HG03095 (cell line): ENCODE data around the gene SLC25A27.
A peak's percentile ranks its signal among the peaks of the same experiment; 100 is the strongest.
"Not testable (repeated sequence)": the region's sequence is repeated elsewhere in the genome, so short reads cannot be mapped to it uniquely, and the experiment has no call there.

Experiments used
- ATAC-seq: cut with Tn5 transposase; IDR thresholded peaks from one replicate; pipeline ENCODE4 v1.9.1; 2021; ENCODE audit warnings: moderate library complexity; ENCODE audit not compliant: unreplicated experiment

SLC25A27 gene

GRCh38 chr6:46652603-46653438 lies at the start of gene SLC25A27, which contains the start of gene CYP39A1:
SLC25A27 (plus strand) TSS chr6:46652975; CDS start chr6:46653193, 218 bp downstream.
CYP39A1 (minus strand) TSS chr6:46652818; CDS start chr6:46652582, 236 bp downstream.
- peak; percentile 100 for ATAC-seq

GRCh38 chr6:46605091-46605797 lies 47.5 kb upstream of the SLC25A27 start:
- peak; percentile 55 for ATAC-seq

DNA sequence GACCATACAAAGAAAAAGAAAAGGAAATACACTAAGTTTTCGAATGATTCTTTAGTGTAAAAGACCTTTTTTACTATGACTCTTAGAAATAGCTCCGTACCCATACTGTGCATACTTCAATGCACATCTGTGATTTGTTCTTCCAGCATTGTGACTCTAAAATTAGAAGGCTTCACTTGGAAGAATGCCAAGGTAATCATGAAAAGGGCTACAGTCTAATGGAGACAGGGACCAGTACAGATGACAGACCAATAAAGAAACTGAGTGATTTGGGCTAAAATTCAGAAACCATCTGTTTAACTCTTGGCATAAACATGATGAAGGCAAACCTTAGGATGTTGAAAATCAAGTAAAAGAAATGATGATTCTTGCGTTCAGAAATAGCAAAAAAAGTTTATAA lies 46.4 kb upstream of the SLC25A27 start:
- no peak for ATAC-seq

DNA sequence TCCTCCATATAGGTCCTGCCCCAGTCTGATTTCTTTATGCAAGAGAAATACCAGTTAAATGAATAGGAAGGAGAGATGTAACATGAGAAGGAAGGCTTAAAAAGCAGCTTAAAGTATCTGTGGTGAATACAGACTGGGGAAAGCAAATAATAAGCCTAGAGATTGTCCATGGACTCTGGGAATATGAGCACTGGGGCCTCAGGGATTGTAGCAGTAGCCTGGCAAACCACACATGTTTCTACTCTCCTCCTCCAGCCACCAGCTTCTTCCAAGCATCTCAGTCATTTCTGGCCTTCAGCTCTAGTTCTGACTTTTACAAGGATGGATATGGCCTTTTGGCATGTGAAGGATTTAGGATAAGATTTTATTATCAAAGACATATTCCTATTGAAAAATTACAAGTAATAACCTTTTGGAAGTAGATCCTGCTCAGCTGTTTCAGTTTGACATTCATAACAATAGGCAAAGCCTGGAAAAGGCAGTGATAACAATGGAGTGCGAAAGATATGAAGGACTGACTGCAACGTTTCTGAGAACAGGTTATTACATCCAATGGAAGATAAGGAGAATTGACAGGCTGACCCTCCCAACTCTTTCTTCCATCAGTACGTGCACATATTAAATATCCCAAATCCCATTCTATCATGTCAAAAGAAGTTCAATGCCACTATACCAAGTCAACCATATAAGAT lies 41.8 kb upstream of the SLC25A27 start:
- ATAC-seq = no peak

GRCh38 chr6:46612645-46613044 lies 40.1 kb upstream of the SLC25A27 start:
- no peak for ATAC-seq

DNA sequence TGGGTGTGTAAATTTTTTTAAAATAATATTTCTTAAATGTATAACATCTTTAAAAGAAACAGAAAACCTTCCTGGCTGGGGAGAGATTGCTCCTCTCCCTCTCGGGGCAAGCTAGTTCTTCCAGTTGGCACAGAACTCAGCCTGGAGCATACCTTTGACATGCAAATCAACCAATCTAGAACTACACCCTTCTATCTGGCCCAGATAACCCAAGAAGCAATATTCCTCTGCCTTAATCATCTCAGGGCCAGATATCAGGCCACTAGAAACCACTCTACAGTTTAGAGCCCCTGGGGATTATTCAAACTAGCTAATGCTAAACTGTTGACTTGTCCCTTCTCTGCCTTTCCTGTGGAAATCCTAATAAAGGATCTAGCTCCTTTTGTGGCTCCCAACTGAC lies 34.0 kb upstream of the SLC25A27 start:
- ATAC-seq = no peak

DNA sequence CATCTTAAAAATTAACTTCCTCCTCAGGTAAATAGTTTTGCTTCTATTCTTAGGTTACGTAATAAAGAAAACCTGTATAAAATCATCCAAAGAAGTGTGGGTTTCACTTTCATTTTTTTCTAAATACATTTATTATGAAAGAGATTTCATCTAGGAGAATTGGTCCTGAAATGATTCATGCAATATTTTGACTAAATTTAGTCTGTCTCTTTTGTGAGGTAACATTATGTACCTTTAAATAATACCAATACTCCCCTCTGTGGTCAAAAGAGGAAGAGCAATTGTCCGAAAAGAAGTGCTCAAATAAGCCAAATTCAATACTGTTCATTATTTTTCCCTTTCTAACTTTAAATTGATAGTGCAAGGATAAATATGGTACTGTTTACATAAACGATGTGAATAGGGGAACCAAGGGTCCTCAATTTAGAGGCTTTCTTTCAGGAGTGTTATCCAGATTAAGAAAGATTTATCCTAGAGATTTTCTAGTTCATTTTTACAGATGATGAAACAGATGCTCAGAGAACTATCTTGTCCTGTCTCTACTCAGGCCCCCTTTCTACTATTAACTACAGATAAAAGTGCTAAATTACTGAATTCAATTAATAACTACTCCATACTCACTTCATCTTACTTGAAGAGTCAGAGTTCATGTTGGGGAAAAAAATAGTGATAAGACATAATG lies 26.4 kb upstream of the SLC25A27 start:
- peak; percentile 75 for ATAC-seq

- ATAC-seq = no peak
Measured at GRCh38 chr6:46626976-46627375, 25.8 kb upstream of the SLC25A27 start.

- ATAC-seq = no peak
Measured at GRCh38 chr6:46628498-46628897, 24.3 kb upstream of the SLC25A27 start.

DNA sequence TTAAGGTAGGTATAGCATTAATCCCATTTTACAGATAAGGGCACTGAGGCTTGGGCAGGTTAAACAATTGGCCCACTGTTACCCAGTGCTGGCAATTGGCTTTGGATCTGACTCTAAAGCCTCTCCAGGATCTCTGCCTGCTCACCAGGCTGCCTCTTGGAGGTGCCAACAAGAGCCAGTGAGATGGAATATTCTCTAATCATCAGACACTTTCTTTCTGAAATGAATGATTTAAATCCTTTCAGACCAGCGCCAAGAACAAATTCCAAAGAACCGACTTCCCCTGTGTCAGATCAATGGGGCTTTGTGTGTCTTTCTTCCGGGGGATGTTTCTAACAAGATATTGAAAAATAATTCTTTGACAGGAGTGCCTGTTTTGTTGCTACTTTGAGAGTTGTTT lies 23.8 kb upstream of the SLC25A27 start:
- ATAC-seq = no peak

DNA sequence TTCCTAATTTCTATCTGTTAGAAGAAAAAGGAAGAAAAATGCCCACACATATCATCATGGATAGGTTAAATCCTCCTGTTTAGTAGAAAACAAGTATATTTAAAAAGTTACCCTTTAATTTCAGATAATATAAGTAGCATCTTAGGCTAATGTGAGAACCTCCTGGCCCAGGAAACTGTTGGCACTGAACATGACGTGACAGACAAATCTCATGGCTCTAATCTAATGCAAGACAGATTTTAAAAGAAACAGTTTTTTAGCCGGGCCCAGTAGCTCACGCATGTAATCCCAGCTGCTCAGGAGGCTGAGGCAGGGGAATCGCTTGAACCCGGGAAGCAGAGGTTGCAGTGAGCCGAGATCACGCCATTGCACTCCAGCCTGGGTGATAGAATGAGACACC lies 23.1 kb upstream of the SLC25A27 start:
- ATAC-seq = no peak

GRCh38 chr6:46632053-46632452 lies 20.7 kb upstream of the SLC25A27 start:
- no peak for ATAC-seq

- no peak for ATAC-seq
Measured at GRCh38 chr6:46635462-46635861, 17.3 kb upstream of the SLC25A27 start.

DNA sequence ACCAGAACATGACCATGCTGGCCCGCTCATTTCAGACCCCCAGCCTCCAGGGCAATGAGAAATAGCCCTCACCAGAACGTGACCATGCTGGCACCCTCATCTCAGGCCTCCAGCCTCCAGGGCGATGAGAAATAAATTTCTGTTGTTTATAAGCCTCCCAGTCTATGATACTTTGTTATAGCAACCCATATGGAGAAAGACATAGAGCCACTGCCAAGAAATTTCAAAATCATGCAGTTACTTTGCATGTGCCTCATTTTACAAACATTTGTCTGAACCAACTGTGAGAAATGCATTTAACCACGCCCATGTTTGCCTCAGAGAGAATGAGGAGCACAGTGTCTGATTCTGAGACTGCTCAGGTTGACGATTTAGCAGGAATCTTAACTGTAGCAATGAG lies 15.6 kb upstream of the SLC25A27 start:
- no peak for ATAC-seq

GRCh38 chr6:46637933-46638332 lies 14.8 kb upstream of the SLC25A27 start:
- ATAC-seq = no peak

GRCh38 chr6:46638650-46639049 lies 14.1 kb upstream of the SLC25A27 start:
- no peak for ATAC-seq

- ATAC-seq = no peak
Measured at GRCh38 chr6:46642928-46643751, 9.6 kb upstream of the SLC25A27 start.

DNA sequence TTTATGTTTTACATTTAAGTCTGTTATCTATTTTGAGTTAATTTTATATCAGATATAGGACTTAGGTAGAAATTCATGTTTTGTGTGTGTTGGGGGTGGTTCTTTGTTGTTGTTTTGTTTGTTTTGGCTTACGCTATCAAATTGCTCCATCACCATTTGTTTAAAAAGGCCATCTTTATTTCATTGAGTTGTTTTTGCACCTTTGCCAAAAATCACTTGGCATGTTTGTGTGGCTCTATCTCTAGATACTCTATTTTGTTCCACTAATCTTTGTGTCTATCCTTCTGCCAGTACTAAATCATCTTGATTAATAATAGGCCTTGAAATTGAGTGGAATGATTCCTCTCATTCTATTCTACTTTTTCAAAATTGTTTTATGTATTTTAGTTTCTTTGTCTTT lies 7.5 kb upstream of the SLC25A27 start:
- ATAC-seq = no peak

DNA sequence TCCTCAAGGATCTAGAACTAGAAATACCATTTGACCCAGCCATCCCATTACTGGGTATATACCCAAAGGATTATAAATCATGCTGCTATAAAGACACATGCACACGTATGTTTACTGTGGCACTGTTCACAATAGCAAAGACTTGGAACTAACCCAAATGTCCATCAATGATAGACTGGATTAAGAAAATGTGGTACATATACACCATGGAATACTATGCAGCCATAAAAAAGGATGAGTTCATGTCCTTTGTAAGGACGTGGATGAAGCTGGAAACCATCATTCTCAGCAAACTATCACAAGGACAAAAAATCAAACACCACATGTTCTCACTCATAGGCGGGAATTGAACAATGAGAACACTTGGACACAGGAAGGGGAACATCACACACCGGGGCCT lies 4.7 kb upstream of the SLC25A27 start:
- not testable (repeated sequence) for ATAC-seq

GRCh38 chr6:46648869-46649492 lies 3.8 kb upstream of the SLC25A27 start:
- no peak for ATAC-seq
